Uterus (tissue), 4 donors: ENCODE data around the gene KRT73. TPM values are rescaled to one million over a fixed set of nuclear protein-coding genes. Genes with fewer than 3 reads are reported as not detected.

ENCODE experiments used
- DNase-seq, 2 donors: peaks; one replicate each; pipeline ENCODE4 v3.0.0-alpha.2; 2019 to 2020
- H3K27ac ChIP-seq, 2 donors: fragments of 200-600 bp; sonication (generic); 1 replicate in 1 of 2; 2 replicates in 1 of 2; pipeline ENCODE4 v1.5.1; 2016 to 2018
- H3K27me3 ChIP-seq, 2 donors: fragments of 200-600 bp; sonication (generic); one replicate each; pipeline ENCODE4 v1.5.1; 2018 to 2019; ENCODE audit warnings: control low read depth in 1 of 2
- H3K36me3 ChIP-seq, 2 donors: fragments of 200-600 bp; sonication (generic); one replicate each; pipeline ENCODE4 v1.5.1; 2019; ENCODE audit warnings: control low read depth in 1 of 2
- H3K4me1 ChIP-seq, 2 donors: fragments of 200-600 bp; sonication (generic); one replicate each; pipeline ENCODE4 v1.5.1; 2018 to 2019; ENCODE audit warnings: control low read depth in 1 of 2
- H3K4me3 ChIP-seq, 2 donors: fragments of 200-600 bp; sonication (generic); 1 replicate in 1 of 2; 2 replicates in 1 of 2; pipeline ENCODE4 v1.5.1; 2018 to 2019; ENCODE audit warnings: mild to moderate bottlenecking in 1 of 2
- H3K9me3 ChIP-seq, 2 donors: fragments of 200-600 bp; sonication (generic); one replicate each; pipeline ENCODE4 v1.5.1; 2019; ENCODE audit warnings: control low read depth in 1 of 2
- POLR2A ChIP-seq, 2 donors: fragments of 450-650 bp; IDR thresholded peaks; one replicate each; pipeline ENCODE4 v1.6.1; 2016; ENCODE audit warnings: antibody characterized with exemption in 2 of 2, mild to moderate bottlenecking in 1 of 2, moderate library complexity in 1 of 2
- intact Hi-C: fragments of 100-400 bp; cut with DNase I; formaldehyde crosslinking; loops from one replicate; pipeline ENCODE4 v1.15.1; 2023; ENCODE audit warnings: low total_unique reads
- total RNA-seq, 4 donors: library from RNA; depleted of rRNA in 3 of 4; stranded (reverse); fragments of >200 nt in 3 of 4; gene quantifications; one replicate each; pipeline versions ENCODE4 v1.1.0 to v1.2.4, GENCODE V29; 2014 to 2023
- TF ChIP-seq, protein P1 (sequence below), 4 experiments: fragments of 200-600 bp in 2 of 4; fragments of 450-650 bp in 2 of 4; sonication (generic) in 2 of 4; IDR thresholded peaks; one replicate each; pipeline ENCODE4 v1.5.1; 2016 to 2019; ENCODE audit warnings: antibody characterized with exemption in 4 of 4, mild to moderate bottlenecking in 2 of 4, moderate library complexity in 1 of 4
- donor health status: DM: yes; HTN: yes; CAD: no.

KRT73 gene
- total RNA-seq, 4 donors from 2014 or later: not detected

GRCh38 chr12:52655251-52655650 is 36.9 kb upstream of the KRT73 start:
- no peak for DNase-seq
- TF ChIP-seq, protein P1, sequence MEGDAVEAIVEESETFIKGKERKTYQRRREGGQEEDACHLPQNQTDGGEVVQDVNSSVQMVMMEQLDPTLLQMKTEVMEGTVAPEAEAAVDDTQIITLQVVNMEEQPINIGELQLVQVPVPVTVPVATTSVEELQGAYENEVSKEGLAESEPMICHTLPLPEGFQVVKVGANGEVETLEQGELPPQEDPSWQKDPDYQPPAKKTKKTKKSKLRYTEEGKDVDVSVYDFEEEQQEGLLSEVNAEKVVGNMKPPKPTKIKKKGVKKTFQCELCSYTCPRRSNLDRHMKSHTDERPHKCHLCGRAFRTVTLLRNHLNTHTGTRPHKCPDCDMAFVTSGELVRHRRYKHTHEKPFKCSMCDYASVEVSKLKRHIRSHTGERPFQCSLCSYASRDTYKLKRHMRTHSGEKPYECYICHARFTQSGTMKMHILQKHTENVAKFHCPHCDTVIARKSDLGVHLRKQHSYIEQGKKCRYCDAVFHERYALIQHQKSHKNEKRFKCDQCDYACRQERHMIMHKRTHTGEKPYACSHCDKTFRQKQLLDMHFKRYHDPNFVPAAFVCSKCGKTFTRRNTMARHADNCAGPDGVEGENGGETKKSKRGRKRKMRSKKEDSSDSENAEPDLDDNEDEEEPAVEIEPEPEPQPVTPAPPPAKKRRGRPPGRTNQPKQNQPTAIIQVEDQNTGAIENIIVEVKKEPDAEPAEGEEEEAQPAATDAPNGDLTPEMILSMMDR (IDR thresholded peaks at IDR 0.05): no peak
- TF ChIP-seq POLR2A (IDR thresholded peaks at IDR 0.05): no peak

GRCh38 chr12:52651726-52652261 is 33.4 kb upstream of the KRT73 start, which contains the start of gene KRT2:
Gene KRT2 (minus strand): TSS chr12:52652211. CDS start chr12:52652142, 69 bp downstream.
- H3K27ac ChIP-seq: no peak within 1 kb of the TSS
- no peaks in the 10 kb centered on the region for H3K4me1 ChIP-seq
- H3K36me3 ChIP-seq: no peaks in the 10 kb centered on the region
- no peaks in the 10 kb centered on the region for H3K9me3 ChIP-seq
- intact Hi-C loops: no loop called here
- TF ChIP-seq, protein P1 (IDR thresholded peaks at IDR 0.05): no peak
- no peak for TF ChIP-seq POLR2A (IDR thresholded peaks at IDR 0.05)
- DNase-seq: no peak
- no peaks in the 10 kb centered on the region for H3K27me3 ChIP-seq
- H3K4me3 ChIP-seq: peak within 1 kb of the TSS in 1 of 2 donors; percentile 4

More at GRCh38 chr12:52655251-52655650, 36.9 kb upstream of the KRT73 start:
- Histone ChIP-seq H3K9me3 (no peaks in the 10 kb centered on the region), H3K4me3 (no peak overlapping the region), H3K27me3 (no peaks in the 10 kb centered on the region), H3K4me1 (no peaks in the 10 kb centered on the region), H3K27ac (no peak overlapping the region), H3K36me3 (no peaks in the 10 kb centered on the region)
- intact Hi-C loops: no loop called here

DNA sequence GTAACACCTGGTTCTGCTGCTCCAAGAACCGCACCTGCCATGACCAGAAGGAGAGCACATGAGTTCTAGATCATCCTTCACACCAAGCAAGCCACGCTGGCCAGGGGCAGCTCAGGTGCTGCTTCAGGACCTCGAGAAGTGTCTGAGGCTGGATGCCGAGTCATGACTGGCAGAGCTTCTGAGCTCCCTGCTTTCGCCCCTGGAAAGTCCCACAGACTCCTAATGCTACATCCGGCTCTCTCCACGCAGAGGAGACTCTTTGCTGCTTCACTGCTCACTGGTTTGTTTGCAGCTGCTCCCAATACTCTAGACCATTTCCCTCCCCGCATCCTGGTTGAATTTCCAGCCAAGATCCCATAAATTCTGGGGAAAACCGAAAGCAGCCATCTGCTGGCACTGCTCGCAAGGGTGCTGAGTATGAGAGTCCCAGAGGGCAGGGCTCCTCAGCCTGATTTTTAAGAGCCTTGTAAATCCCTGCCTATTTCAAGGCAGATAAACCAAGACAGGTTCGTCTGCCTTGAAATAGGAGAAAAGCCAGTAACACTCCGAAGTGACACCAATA is 32.2 kb upstream of the KRT73 start:
- H3K4me1 ChIP-seq: no peaks in the 10 kb centered on the region
- H3K9me3 ChIP-seq: no peaks in the 10 kb centered on the region
- no peaks in the 10 kb centered on the region for H3K27me3 ChIP-seq
- DNase-seq: peak; percentile 27 to 45
- no peaks in the 10 kb centered on the region for H3K36me3 ChIP-seq
- peak overlapping the region; percentile 20 to 46 for H3K27ac ChIP-seq
- intact Hi-C loops: no loop called here
- no peak for TF ChIP-seq POLR2A (IDR thresholded peaks at IDR 0.05)
- TF ChIP-seq, protein P1 (IDR thresholded peaks at IDR 0.05): no peak
- H3K4me3 ChIP-seq: peak overlapping the region in 1 of 2 donors; percentile 4

DNA sequence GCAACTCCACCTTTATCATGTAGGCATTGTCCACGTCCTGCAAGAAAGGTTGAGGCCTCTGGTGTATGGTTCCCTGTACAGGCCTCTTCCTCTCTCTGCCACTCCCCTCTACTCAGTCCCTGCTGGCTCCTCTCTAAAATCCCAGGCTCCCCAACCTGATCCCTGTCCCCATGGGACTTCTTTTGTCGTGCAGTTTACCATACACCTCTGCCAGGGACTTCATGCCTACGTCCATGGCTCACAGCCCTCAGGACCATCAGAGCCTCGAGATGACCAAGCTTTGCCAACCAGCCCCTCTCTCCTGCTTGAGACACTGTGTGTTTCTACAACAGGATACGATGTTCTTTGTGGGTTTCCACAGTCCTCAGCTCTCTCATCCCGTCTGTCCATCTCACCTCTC is 30.7 kb upstream of the KRT73 start:
- intact Hi-C loops: no loop called here
- H3K27ac ChIP-seq: no peak overlapping the region
- no peaks in the 10 kb centered on the region for H3K27me3 ChIP-seq

DNA sequence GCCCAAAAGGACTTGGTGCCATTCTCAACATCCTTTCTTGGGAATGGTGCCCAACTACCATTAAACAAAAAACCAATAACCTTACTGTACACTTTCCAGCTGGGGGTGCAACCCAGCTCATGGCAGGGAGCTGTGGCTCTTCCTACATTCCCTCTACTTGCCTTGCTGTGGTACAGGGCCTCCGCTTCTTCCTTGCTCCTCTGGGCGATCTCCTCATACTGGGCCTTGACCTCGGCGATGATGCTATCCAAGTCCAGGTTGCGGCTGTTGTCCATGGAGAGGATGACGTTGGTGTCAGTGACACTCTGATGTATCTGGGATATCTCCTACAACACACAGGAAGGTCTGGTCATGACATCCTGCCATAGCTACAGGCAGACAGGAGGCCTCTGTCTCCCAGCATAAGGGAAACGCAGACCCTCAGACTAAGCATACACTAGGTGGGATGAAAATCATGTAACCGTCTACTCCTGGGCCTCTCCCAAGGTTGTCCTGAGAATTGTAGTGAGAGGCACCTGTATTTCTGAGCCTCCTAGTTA is 29.7 kb upstream of the KRT73 start:
- Histone ChIP-seq H3K27me3 (no peaks in the 10 kb centered on the region), H3K36me3 (no peaks in the 10 kb centered on the region), H3K9me3 (no peaks in the 10 kb centered on the region), H3K4me1 (no peaks in the 10 kb centered on the region), H3K4me3 (no peak overlapping the region), H3K27ac (no peak overlapping the region)
- TF ChIP-seq, protein P1 (IDR thresholded peaks at IDR 0.05): no peak
- TF ChIP-seq POLR2A (IDR thresholded peaks at IDR 0.05): no peak
- intact Hi-C loops: no loop called here
- DNase-seq: no peak

More for the DNA sequence above, 30.7 kb upstream of the KRT73 start:
- DNase-seq: no peak
- no peaks in the 10 kb centered on the region for H3K4me1 ChIP-seq
- no peaks in the 10 kb centered on the region for H3K36me3 ChIP-seq
- TF ChIP-seq, protein P1 (IDR thresholded peaks at IDR 0.05): no peak
- no peak for TF ChIP-seq POLR2A (IDR thresholded peaks at IDR 0.05)
- no peak overlapping the region for H3K4me3 ChIP-seq
- H3K9me3 ChIP-seq: no peaks in the 10 kb centered on the region
